GM21423 (cell line): ENCODE measurements around the gene PAF1.
A peak's percentile ranks its signal among the peaks of the same experiment; 100 is the strongest.
"Not testable (repeated sequence)": the region's sequence is repeated elsewhere in the genome, so short reads cannot be mapped to it uniquely, and the experiment has no call there.

Experiments used
- ATAC-seq: cut with Tn5 transposase; IDR thresholded peaks from one replicate; pipeline ENCODE4 v1.9.1; 2021; ENCODE audit warnings: mild to moderate bottlenecking, moderate library complexity; ENCODE audit not compliant: unreplicated experiment

Gene PAF1

GRCh38 chr19:39356647-39357046 lies 34.3 kb downstream of the PAF1 start:
- no peak for ATAC-seq

- no peak for ATAC-seq
Measured at GRCh38 chr19:39356073-39356472, 34.8 kb downstream of the PAF1 start.

GRCh38 chr19:39355253-39355652 lies 35.7 kb downstream of the PAF1 start:
- ATAC-seq = no peak

- ATAC-seq = no peak
Measured at GRCh38 chr19:39352381-39353255, 38.3 kb downstream of the PAF1 start.

- ATAC-seq = peak; percentile 54
Measured at GRCh38 chr19:39351537-39352064, 39.3 kb downstream of the PAF1 start.

- ATAC-seq = no peak
Measured at GRCh38 chr19:39350156-39350555, 40.8 kb downstream of the PAF1 start.

- ATAC-seq = no peak
Measured at GRCh38 chr19:39349326-39349725, 41.6 kb downstream of the PAF1 start.

- ATAC-seq = no peak
Measured at GRCh38 chr19:39347332-39348164, 43.4 kb downstream of the PAF1 start.

GRCh38 chr19:39345956-39346355 lies 45.0 kb downstream of the PAF1 start:
- no peak for ATAC-seq

- ATAC-seq = no peak
Measured at GRCh38 chr19:39342647-39343305, 48.1 kb downstream of the PAF1 start.

- ATAC-seq = peak; percentile 84
Measured at GRCh38 chr19:39341719-39342604, 48.9 kb downstream of the PAF1 start, which contains the start of gene SAMD4B. SAMD4B (plus strand) TSS chr19:39342421; CDS start chr19:39356894, 14,473 bp downstream.

GRCh38 chr19:39341129-39341718 lies 49.7 kb downstream of the PAF1 start:
- ATAC-seq = peak; percentile 1

GRCh38 chr19:39340156-39340555 lies 50.8 kb downstream of the PAF1 start:
- not testable (repeated sequence) for ATAC-seq

GRCh38 chr19:39339674-39340073 lies 51.2 kb downstream of the PAF1 start:
- no peak for ATAC-seq

GRCh38 chr19:39336483-39336882 lies 54.4 kb downstream of the PAF1 start:
- ATAC-seq = no peak
